A549 (cell line): Measurements from ENCODE around the gene NTRK3.

Source experiments
- CTCF ChIP-seq: fragments of >200 bp; sonication (Bioruptor Twin); formaldehyde crosslinking; IDR thresholded peaks from 3 replicates; pipeline ENCODE4 v1.5.1; 2016
- EHMT2 ChIP-seq: fragments of 200-600 bp; sonication (generic); IDR thresholded peaks from 2 replicates; pipeline ENCODE4 v1.6.1; 2016; ENCODE audit warnings: antibody characterized with exemption, low read depth, mild to moderate bottlenecking, moderate library complexity
- EP300 ChIP-seq, 2 experiments: fragments of >200 bp; sonication (Bioruptor Twin); formaldehyde crosslinking; IDR thresholded peaks; 2 replicates in 1 of 2; 3 replicates in 1 of 2; pipeline ENCODE4 v1.6.1; 2016 to 2017
- ESRRA ChIP-seq: fragments of 150-350 bp; IDR thresholded peaks from 2 replicates; pipeline ENCODE4 v1.6.1; 2014; ENCODE audit warnings: mild to moderate bottlenecking, low read length, borderline replicate concordance
- HDAC2 ChIP-seq: fragments of 200-600 bp; sonication (generic); IDR thresholded peaks from 2 replicates; pipeline ENCODE4 v1.6.1; 2016
- NR3C1 ChIP-seq: fragments of >200 bp; sonication (Bioruptor Twin); formaldehyde crosslinking; IDR thresholded peaks from 3 replicates; pipeline ENCODE4 v1.6.1; 2017
- RARB ChIP-seq: fragments of 250-450 bp; sonication (Bioruptor Pico); IDR thresholded peaks from 2 replicates; pipeline ENCODE4 v1.8.0; 2021; ENCODE audit warnings: mild to moderate bottlenecking, moderate library complexity
- RNF2 ChIP-seq: fragments of 200-600 bp; sonication (generic); IDR thresholded peaks from 2 replicates; pipeline ENCODE4 v1.6.1; 2016; ENCODE audit warnings: low read depth, mild to moderate bottlenecking, antibody characterized with exemption, moderate library complexity, borderline replicate concordance
- USF2 ChIP-seq: fragments of 450-650 bp; IDR thresholded peaks from 2 replicates; pipeline ENCODE4 v1.6.1; 2014; ENCODE audit warnings: antibody characterized with exemption

- TF ChIP-seq CTCF (no peak), USF2 (no peak), NR3C1 (no peak), EHMT2 (no peak), HDAC2 (no peak), RNF2 (no peak), ESRRA (no peak), EP300 (IDR thresholded peaks at IDR 0.05) (no peak), RARB (CRISPR knock-in tag) (no peak)
Measured at GRCh38 chr15:88066636-88067330, 189.8 kb downstream of the NTRK3 start.
